GM23248 (cell line): ENCODE results near the gene MEI1.

ENCODE experiments used
- EZH2 ChIP-seq: fragments of 200-600 bp; sonication (generic); IDR thresholded peaks from 2 replicates; pipeline ENCODE4 v1.6.1; 2018; ENCODE audit warnings: antibody characterized with exemption, mild to moderate bottlenecking; ENCODE audit not compliant: insufficient read depth, poor library complexity, severe bottlenecking
- EZH2phosphoT487 ChIP-seq: fragments of 200-600 bp; sonication (generic); IDR thresholded peaks from 2 replicates; pipeline ENCODE4 v1.6.1; 2018; ENCODE audit warnings: antibody characterized with exemption, moderate library complexity, mild to moderate bottlenecking, low read depth; ENCODE audit not compliant: insufficient read depth

DNA sequence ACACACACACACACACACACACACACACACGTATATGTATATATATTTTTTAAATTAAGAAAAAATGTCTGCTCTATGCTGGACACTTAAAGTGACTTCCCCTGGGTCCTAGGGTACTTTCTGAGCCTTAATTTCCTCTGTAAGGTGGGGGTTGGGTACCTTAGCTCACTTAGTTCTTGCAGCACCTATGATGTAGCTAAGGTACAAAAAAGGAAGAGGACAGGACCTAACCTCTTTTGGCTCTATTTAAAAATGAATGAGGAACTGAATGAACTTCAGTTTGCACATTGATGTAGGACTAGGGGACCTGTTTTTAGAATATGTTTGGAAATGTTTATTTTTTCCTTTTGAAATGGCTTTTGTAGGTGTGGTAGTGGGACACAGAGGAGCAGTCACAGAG, 144.7 kb downstream of the MEI1 start:
- TF ChIP-seq EZH2phosphoT487 (no peak), EZH2 (no peak)
